HG02678 (cell line): ENCODE results near the gene ARSK.
"Not testable (repeated sequence)": the region's sequence is repeated elsewhere in the genome, so short reads cannot be mapped to it uniquely, and the experiment has no call there.

Source experiments
- ATAC-seq: cut with Tn5 transposase; IDR thresholded peaks from one replicate; pipeline ENCODE4 v1.9.1; 2021; ENCODE audit warnings: mild to moderate bottlenecking, moderate library complexity; ENCODE audit not compliant: unreplicated experiment

The ARSK gene

DNA sequence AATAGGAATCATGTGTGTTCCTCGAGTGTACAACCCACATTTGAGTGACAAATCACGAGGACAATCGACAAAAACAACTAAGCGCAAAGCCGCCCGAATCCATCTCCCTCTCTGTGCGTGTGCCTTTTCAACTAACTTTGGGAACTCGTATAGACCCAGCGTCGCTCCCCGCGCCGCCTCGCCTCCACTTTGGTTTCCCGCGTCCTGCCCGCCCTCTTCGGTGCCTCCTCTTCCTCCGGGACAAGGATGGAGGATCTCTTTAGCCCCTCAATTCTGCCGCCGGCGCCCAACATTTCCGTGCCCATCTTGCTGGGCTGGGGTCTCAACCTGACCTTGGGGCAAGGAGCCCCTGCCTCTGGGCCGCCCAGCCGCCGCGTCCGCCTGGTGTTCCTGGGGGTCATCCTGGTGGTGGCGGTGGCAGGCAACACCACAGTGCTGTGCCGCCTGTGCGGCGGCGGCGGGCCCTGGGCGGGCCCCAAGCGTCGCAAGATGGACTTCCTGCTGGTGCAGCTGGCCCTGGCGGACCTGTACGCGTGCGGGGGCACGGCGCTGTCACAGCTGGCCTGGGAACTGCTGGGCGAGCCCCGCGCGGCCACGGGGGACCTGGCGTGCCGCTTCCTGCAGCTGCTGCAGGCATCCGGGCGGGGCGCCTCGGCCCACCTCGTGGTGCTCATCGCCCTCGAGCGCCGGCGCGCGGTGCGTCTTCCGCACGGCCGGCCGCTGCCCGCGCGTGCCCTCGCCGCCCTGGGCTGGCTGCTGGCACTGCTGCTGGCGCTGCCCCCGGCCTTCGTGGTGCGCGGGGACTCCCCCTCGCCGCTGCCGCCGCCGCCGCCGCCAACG, 65.3 kb downstream of the ARSK start, which contains the start of gene GPR150:
Gene GPR150, plus strand, starts transcription at position 58 of the 840 bp plus-strand sequence. Its CDS starts 189 bp downstream, at position 247.
- peak; percentile 72 for ATAC-seq

DNA sequence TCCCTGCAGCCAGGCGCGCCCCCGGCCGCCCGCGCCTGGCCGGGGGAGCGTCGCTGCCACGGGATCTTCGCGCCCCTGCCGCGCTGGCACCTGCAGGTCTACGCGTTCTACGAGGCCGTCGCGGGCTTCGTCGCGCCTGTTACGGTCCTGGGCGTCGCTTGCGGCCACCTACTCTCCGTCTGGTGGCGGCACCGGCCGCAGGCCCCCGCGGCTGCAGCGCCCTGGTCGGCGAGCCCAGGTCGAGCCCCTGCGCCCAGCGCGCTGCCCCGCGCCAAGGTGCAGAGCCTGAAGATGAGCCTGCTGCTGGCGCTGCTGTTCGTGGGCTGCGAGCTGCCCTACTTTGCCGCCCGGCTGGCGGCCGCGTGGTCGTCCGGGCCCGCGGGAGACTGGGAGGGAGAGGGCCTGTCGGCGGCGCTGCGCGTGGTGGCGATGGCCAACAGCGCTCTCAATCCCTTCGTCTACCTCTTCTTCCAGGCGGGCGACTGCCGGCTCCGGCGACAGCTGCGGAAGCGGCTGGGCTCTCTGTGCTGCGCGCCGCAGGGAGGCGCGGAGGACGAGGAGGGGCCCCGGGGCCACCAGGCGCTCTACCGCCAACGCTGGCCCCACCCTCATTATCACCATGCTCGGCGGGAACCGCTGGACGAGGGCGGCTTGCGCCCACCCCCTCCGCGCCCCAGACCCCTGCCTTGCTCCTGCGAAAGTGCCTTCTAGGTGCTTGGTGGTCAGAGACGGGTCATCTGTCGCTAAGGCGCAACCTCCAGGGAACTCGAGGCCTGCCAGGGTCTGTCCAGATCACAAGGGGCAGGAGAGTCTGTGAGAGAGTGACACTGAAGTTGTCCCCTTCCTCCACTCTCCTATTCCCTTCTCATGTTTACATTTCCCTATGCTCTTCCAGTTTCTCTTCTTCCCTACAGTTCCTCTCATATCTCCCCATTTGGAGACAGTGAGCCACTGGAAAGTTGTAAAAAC, 66.3 kb downstream of the ARSK start:
- peak; percentile 50 for ATAC-seq

- ATAC-seq = no peak
These were observed 67.1 kb downstream of the ARSK start for GRCh38 chr5:95621839-95622629.

DNA sequence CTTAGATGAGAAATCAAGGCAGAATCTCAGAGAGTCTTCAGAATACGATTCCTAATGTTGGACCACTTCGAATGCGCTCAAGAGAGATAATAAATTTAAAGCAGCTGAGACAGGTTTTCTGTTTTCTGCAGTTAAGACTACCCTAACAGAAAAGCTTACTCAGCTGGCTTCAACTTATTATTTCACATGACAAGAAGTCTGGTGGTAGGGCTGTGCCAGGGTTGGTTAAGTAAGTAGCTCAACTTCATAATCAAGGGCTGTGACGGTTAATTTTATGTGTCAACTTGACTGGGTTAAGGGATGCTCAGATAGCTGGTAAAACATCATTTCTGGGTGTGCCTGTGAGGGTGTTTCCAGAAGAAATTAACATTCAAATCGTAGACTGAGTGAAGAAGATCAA, 68.8 kb downstream of the ARSK start:
- no peak for ATAC-seq

- no peak for ATAC-seq
These were observed 69.5 kb downstream of the ARSK start for GRCh38 chr5:95624368-95624767.

DNA sequence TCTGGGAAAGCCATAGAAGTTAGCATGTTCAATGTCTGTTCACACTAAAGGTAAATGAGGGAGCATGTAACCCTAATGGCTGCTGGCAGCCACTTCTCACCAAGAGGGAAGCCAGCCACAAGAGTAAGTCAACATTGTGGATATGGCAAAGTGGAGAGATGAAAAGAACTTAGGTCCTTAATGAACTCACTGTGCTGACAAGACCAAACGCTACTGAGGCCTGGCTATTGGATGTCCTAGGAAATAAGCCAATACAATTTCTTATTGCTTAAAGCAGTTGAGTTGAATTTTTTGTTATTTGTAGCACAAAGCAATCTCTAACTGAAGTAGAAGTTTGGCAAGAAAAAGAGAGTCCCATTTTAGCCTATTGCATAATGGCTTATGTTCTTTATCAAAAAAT, 71.8 kb downstream of the ARSK start:
- ATAC-seq = no peak

- ATAC-seq = no peak
These were observed 73.3 kb downstream of the ARSK start for GRCh38 chr5:95627971-95628810.

DNA sequence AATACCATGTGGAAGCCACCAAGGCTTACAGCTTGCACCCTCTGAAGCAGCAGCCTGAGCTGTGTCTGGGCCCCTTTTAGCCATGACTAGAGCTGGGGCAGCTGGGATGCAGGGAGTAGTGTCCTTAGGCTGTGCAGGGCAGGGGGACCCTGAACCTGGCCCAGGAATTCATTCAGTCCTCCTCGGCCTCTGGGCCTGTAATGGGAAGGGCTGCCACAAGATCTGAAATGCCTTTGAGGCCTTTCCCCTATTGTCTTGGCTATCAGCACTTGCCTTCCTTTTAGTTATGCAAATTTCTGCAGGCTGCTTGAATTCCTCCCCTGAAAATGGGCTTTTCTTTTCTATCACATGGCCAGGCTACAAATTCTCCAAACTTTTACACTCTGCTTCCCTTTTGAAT, 74.0 kb downstream of the ARSK start:
- no peak for ATAC-seq

DNA sequence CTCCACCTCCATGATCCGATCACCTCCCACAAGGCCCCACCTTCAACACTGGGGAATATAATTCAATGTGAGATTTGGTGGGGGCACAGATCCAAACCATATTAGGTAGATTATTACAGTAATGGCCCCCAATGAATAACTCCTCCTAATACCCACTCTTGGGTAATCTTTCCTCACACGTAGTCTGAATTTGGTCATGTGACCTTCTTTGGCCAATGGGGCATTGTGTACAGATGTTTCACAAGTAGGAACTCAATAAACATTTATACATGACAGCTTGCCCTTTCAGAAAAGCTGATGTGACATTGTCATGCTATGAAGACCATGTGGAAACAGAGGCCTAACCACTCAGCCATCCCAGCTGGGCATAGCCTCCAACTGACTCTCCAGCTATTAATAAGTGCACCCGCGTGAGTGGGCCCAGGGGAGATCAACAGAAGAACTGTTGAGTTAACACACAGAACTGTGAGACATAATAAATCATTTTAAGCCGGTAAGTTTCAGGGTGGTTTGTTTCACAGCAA, 75.6 kb downstream of the ARSK start:
- no peak for ATAC-seq

DNA sequence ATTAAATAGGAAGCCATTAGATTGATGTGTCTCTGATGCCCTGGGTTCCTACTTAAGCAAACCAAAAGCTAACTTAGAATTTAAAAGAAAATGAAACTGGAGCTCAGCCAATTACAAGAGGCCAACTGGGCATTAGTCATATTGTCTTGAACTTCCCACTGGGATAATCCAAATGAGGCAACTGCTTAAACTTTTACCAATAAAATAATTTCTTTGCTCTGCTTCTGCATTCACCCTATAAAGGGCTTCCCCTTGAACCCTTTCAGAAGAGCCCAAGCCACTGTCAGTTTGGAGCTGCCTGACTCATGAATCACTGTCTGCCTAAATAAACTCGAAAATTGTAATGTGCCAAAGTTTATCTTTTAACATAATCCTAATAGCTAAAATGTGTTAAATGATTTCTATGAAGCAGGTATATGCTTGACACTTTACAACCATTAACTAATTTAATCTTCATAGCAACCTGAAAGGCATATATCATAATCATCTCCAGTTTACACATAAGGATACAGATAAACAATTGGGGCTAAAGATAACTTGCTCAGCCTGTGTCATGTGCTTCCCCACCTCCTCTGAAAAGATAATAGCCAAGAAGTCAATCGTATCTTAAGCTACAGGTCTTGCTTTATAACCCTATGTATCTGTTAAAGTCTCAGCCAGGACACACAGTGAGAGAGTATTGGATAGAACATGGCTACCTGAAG, 76.5 kb downstream of the ARSK start:
- ATAC-seq = no peak

GRCh38 chr5:95631991-95632675, 77.2 kb downstream of the ARSK start:
- ATAC-seq = peak; percentile 90

DNA sequence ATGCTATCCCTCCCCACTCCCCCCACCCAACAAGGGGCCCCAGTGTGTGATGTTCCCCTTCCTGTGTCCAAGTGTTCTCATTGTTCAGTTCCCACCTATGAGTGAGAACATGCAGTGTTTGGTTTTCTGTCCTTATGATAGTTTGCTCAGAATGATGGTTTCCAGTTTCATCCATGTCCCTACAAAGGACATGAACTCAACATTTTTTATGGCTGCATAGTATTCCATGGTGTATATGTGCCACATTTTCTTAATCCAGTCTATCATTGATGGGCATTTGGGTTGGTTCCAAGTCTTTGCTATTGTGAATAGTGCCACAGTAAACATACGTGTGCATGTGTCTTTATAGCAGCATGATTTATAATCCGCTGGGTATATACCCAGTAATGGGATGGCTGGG, 78.0 kb downstream of the ARSK start:
- not testable (repeated sequence) for ATAC-seq

DNA sequence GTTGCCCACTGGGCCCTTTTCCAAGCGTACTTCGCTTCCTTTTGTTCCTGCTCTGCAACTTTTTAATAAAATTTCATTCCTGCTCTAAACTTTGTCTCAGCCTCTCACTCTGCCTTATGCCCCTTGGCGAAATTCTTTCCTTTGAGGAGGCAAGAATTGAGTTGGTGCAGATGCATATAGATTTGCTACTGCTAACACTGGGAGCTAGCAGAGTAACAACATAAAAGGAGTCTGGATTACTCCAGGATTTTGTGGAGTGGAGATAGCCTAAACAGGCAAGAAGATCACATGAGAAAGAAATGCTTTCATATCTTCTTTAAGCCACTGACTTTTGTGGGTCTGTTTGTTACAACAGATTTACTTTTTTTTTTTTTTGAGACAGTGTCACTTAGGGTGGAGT, 78.8 kb downstream of the ARSK start:
- ATAC-seq = no peak

GRCh38 chr5:95634081-95634480, 79.2 kb downstream of the ARSK start:
- no peak for ATAC-seq

DNA sequence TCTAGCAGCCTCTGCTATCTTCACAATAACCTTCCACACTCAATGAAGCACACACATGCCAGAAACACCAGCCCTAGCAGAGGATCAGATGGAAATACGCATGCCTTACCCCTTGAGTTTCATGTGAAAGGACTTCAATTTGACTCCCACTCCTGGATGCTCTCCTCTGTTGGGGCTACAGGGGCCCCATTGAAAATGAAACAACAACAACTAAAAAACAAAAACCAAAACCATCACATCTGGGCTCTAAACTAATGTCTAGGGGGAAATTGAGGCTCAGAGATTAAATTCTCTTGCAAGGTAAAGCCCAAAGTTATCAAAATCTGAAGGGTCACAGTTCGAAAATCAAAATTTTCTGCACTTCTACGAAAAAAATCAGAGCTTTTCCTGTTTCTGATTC, 83.7 kb downstream of the ARSK start:
- no peak for ATAC-seq

DNA sequence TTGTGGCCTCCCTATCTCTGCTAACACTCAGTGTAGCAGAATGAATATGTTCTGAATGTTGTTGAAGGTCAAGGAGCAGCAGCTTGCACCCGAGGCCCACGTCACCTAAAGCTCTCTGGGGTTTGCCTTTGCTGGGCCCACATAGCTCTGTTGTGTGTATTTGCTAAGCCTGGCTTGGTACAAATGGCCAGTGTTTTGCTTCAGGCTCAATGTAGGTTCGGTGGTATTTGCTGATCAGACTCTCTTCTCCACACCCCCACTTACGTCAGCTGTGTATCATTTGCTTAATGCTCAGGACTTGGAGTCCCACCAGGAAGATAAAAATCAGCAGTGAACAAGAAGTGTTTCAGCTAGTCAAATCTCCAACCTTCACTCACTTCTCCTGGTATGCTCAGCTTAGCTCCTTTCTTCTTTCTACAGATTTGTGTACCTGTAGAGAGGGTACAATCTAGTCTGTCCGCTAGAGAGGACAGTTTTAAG, 86.9 kb downstream of the ARSK start:
- no peak for ATAC-seq

DNA sequence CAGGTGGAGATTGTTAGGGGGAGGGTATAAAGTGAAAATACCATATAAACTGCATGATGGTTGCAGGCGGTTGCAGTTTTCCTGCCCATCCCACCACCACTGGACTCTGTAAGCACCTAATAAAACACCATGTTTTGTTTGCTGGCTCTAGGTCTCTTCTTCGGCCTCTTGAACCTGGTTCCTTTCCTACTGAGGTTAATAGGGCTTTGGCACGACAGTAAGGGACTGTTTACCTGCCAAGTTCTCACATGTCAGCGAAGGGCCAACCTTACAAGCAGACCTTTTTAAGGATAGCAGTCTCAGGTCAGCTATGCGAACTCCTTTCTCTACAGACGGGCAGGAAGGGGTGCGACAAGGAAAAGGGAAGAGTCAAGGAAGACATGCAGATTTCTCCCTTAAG, 88.3 kb downstream of the ARSK start:
- ATAC-seq = no peak

DNA sequence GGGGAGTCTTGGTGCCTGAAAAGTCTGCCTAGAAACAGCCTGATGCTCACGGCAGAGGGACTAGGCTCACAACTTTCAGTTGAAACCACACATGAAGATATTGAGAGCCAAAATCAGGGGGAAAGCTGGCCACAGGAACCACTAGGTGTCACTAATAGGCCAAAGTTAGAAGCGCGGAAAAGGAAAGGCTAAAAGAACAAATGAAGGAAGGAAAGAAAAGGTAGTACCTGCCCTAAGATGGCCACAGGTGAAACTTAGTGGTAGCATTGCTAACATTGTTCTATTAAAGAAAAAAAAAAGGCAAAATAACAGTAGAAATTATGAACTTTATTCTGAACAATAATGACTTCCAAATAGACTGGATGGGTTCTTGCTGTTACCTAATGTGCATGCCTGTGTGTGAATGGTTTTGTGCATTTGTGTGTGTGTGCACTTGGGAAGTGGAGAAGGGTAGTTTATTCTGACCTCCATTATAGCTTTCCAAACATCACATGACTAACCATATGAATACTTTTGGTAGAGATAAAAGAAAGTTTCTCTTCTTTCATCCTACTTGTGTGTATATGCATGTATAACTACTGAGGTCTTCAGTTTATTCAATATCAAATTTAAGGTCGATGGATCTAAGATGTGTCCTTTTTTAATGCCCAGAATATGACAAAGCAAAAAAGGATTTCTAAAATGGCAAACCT, 89.6 kb downstream of the ARSK start:
- ATAC-seq = peak; percentile 34
